Upper lobe of right lung (tissue), 1 donor: Measurements from ENCODE around the gene KRTAP19-4. TPM values are rescaled to one million over a fixed set of nuclear protein-coding genes. Genes with fewer than 3 reads are reported as not detected.
"Not testable (repeated sequence)": the region's sequence is repeated elsewhere in the genome, so short reads cannot be mapped to it uniquely, and the experiment has no call there.

Source experiments
- ATAC-seq: fragments of 200-7000 bp; cut with Tn5 transposase; one replicate; pipeline ENCODE4 v1.9.1; 2020; ENCODE audit warnings: mild to moderate bottlenecking, moderate library complexity
- DNase-seq: peaks from one replicate; pipeline ENCODE4 v3.0.0-alpha.2; 2020
- H3K27ac ChIP-seq: fragments of 200-600 bp; one replicate; pipeline ENCODE4 v1.8.0; 2022
- H3K27me3 ChIP-seq: fragments of 200-600 bp; one replicate; pipeline ENCODE4 v1.8.0; 2022; ENCODE audit warnings: mild to moderate bottlenecking
- H3K36me3 ChIP-seq: fragments of 200-600 bp; one replicate; pipeline ENCODE4 v1.8.0; 2022
- H3K4me1 ChIP-seq: fragments of 200-600 bp; one replicate; pipeline ENCODE4 v1.8.0; 2022
- H3K4me3 ChIP-seq: fragments of 200-600 bp; one replicate; pipeline ENCODE4 v1.8.0; 2022; ENCODE audit warnings: mild to moderate bottlenecking
- H3K9me3 ChIP-seq: fragments of 200-600 bp; one replicate; pipeline ENCODE4 v1.8.0; 2022
- intact Hi-C: fragments of 100-400 bp; cut with DNase I; formaldehyde crosslinking; loops from one replicate; pipeline ENCODE4 v1.11.0; 2022
- long read RNA-seq: library from polyadenylated mRNA; unstranded; transcript quantifications from one replicate; pipeline ENCODE4 v2.0.0, GENCODE V29; 2021
- total RNA-seq: library from RNA; stranded (reverse); fragmentation: NEBNext Ultra II Directional; extraction: Animal tissue kit (Norgen Biotek cat#: 25700); gene quantifications from one replicate; pipeline ENCODE4 v1.2.1, GENCODE V29; 2021
- TF ChIP-seq, protein P1 (sequence below): fragments of 200-600 bp; IDR thresholded peaks from one replicate; pipeline ENCODE4 v1.8.0; 2022; ENCODE audit warnings: antibody characterized with exemption
- donor health status: DM: no; HTN: yes; CAD: no; lungs with severe emphysema.

The KRTAP19-4 gene
- total RNA-seq: not detected
- long read RNA-seq: 0 reads

DNA sequence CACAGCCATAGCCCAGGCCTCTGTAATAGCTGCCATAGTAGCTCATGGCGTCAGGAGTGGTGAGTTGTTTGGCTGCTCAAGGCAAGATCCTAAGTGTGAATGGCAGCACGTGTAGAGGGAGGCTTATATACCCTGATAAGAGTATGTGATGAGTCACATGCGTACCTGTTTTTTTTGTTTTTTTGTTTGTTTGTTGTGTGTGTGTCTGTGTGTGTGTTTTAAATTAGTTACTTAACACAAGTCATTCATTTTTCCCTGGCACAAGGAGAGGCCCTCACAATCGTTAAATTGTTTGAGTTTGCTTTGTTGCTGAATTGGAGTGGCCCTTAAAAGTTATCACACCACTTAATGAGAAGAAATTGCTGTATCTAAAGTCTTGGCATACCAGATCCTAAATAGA lies at the start of gene KRTAP19-4:
Gene KRTAP19-4 (minus strand): TSS at position 101 of the 400 bp plus-strand sequence. CDS start 55 bp downstream, at position 46.
- Histone ChIP-seq H3K4me1 (no peaks in the 10 kb centered on the region), H3K27me3 (no peaks in the 10 kb centered on the region), H3K36me3 (no peaks in the 10 kb centered on the region), H3K27ac (no peak within 1 kb of the TSS), H3K9me3 (no peaks in the 10 kb centered on the region), H3K4me3 (no peak within 1 kb of the TSS)
- ATAC-seq: peak; percentile 40
- DNase-seq: no peak
- TF ChIP-seq, protein P1, sequence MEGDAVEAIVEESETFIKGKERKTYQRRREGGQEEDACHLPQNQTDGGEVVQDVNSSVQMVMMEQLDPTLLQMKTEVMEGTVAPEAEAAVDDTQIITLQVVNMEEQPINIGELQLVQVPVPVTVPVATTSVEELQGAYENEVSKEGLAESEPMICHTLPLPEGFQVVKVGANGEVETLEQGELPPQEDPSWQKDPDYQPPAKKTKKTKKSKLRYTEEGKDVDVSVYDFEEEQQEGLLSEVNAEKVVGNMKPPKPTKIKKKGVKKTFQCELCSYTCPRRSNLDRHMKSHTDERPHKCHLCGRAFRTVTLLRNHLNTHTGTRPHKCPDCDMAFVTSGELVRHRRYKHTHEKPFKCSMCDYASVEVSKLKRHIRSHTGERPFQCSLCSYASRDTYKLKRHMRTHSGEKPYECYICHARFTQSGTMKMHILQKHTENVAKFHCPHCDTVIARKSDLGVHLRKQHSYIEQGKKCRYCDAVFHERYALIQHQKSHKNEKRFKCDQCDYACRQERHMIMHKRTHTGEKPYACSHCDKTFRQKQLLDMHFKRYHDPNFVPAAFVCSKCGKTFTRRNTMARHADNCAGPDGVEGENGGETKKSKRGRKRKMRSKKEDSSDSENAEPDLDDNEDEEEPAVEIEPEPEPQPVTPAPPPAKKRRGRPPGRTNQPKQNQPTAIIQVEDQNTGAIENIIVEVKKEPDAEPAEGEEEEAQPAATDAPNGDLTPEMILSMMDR: no peak
- intact Hi-C loops: no loop called here

GRCh38 chr21:30541764-30542163 lies 44.8 kb upstream of the KRTAP19-4 start, which contains the start of gene KRTAP19-6:
Gene KRTAP19-6 (minus strand): TSS chr21:30541864. CDS start chr21:30541833, 31 bp downstream.
- Histone ChIP-seq H3K27ac (no peak within 1 kb of the TSS), H3K36me3 (no peaks in the 10 kb centered on the region), H3K27me3 (no peaks in the 10 kb centered on the region), H3K9me3 (no peaks in the 10 kb centered on the region), H3K4me1 (no peaks in the 10 kb centered on the region), H3K4me3 (no peak within 1 kb of the TSS)
- TF ChIP-seq, protein P1: no peak
- DNase-seq (no peak), ATAC-seq (no peak)
- intact Hi-C loops: no loop called here

GRCh38 chr21:30518876-30519275 lies 21.9 kb upstream of the KRTAP19-4 start:
- no peaks in the 10 kb centered on the region for H3K27me3 ChIP-seq
- H3K27ac ChIP-seq: no peak overlapping the region
- intact Hi-C loops: no loop called here
- H3K36me3 ChIP-seq: no peaks in the 10 kb centered on the region
- TF ChIP-seq, protein P1: no peak
- H3K4me3 ChIP-seq: no peak overlapping the region
- DNase-seq (no peak), ATAC-seq (no peak)
- no peaks in the 10 kb centered on the region for H3K9me3 ChIP-seq
- no peaks in the 10 kb centered on the region for H3K4me1 ChIP-seq

GRCh38 chr21:30515681-30516080 lies 18.7 kb upstream of the KRTAP19-4 start:
- Histone ChIP-seq H3K9me3 (no peaks in the 10 kb centered on the region), H3K4me1 (no peaks in the 10 kb centered on the region), H3K36me3 (no peaks in the 10 kb centered on the region), H3K27me3 (no peaks in the 10 kb centered on the region), H3K27ac (no peak overlapping the region), H3K4me3 (no peak overlapping the region)
- TF ChIP-seq, protein P1: no peak
- no peak for ATAC-seq
- no peak for DNase-seq
- intact Hi-C loops: no loop called here

GRCh38 chr21:30505621-30506205 lies 8.7 kb upstream of the KRTAP19-4 start:
- ATAC-seq, H3K27me3 ChIP-seq, H3K36me3 ChIP-seq, H3K9me3 ChIP-seq, H3K4me3 ChIP-seq, intact Hi-C loops, H3K27ac ChIP-seq, DNase-seq, H3K4me1 ChIP-seq: not testable (repeated sequence)
- TF ChIP-seq, protein P1: peak; percentile 31
